PC-9 (cell line): ENCODE data around the gene C16orf90. TPM values are rescaled to one million over a fixed set of nuclear protein-coding genes. Genes with fewer than 3 reads are reported as not detected.

Experiments
- Bru-seq: library from RNA; stranded (reverse); fragments of 400-500 nt; gene quantifications from one replicate; lab custom pipeline; 2021; lab: Mats Ljungman, UMichigan
- BruChase-seq, 2 experiments: library from RNA; stranded (reverse); fragments of 400-500 nt; gene quantifications; one replicate each; lab custom pipeline; 2021; lab: Mats Ljungman, UMichigan
- BruUV-seq: library from RNA; stranded (reverse); fragments of 400-500 nt; replicated peaks from 2 replicates; lab custom pipeline; 2021; lab: Mats Ljungman, UMichigan
- CTCF ChIA-PET: fragments of 300-600 bp; sonication (Branson Sonifier 250); formaldehyde crosslinking; loops from one replicate; lab custom pipeline; 2022; ENCODE audit warnings: antibody characterized with exemption; lab: Charles Lee
- POLR2A ChIA-PET: fragments of 300-600 bp; sonication (Branson Sonifier 250); formaldehyde crosslinking; loops from one replicate; lab custom pipeline; 2022; ENCODE audit warnings: antibody characterized with exemption; ENCODE audit not compliant: unreplicated experiment; lab: Charles Lee
- DNase-seq, 2 experiments: peaks; one replicate each; pipeline versions ENCODE4 v3.0.0 to v3.0.0-alpha.2; 2015 to 2022; ENCODE audit warnings: mixed read lengths in 1 of 2
- H2AFZ ChIP-seq: fragments of 200-600 bp; sonication (generic); 2 replicates; pipeline ENCODE4 v1.8.1; 2017; ENCODE audit warnings: antibody characterized with exemption
- H3F3A ChIP-seq: fragments of 200-600 bp; sonication (generic); 2 replicates; pipeline ENCODE4 v1.8.1; 2017; ENCODE audit warnings: antibody characterized with exemption, mild to moderate bottlenecking, low read depth; ENCODE audit not compliant: insufficient read depth
- H3K27ac ChIP-seq: fragments of 200-600 bp; sonication (generic); 2 replicates; pipeline ENCODE4 v1.6.1; 2016; ENCODE audit warnings: mixed run types
- H3K27me3 ChIP-seq: fragments of 200-600 bp; sonication (generic); 2 replicates; pipeline ENCODE4 v1.6.1; 2016; ENCODE audit warnings: low read depth, mixed run types; ENCODE audit not compliant: insufficient read depth
- H3K36me3 ChIP-seq: fragments of 200-600 bp; sonication (generic); 2 replicates; pipeline ENCODE4 v1.6.1; 2016; ENCODE audit warnings: low read depth, mixed run types
- H3K4me1 ChIP-seq: fragments of 200-600 bp; sonication (generic); replicated peaks from 2 replicates; pipeline ENCODE4 v1.6.1; 2016; ENCODE audit warnings: mixed run types; ENCODE audit not compliant: insufficient read depth
- H3K4me2 ChIP-seq: fragments of 200-600 bp; sonication (generic); 2 replicates; pipeline ENCODE4 v1.6.1; 2017; ENCODE audit warnings: mixed run types
- H3K4me3 ChIP-seq: fragments of 200-600 bp; sonication (generic); 2 replicates; pipeline ENCODE4 v1.6.1; 2016; ENCODE audit warnings: mixed run types
- H3K79me2 ChIP-seq: fragments of 200-600 bp; sonication (generic); 2 replicates; pipeline ENCODE4 v1.6.1; 2017; ENCODE audit warnings: low read depth, mixed run types
- H3K9me2 ChIP-seq: fragments of 200-600 bp; sonication (generic); 2 replicates; pipeline ENCODE4 v1.8.1; 2017; ENCODE audit warnings: mild to moderate bottlenecking; ENCODE audit not compliant: insufficient read depth
- H3K9me3 ChIP-seq: fragments of 200-600 bp; sonication (generic); 2 replicates; pipeline ENCODE4 v1.8.1; 2016; ENCODE audit warnings: low read depth; ENCODE audit not compliant: insufficient read depth
- H4K20me1 ChIP-seq: fragments of 200-600 bp; sonication (generic); 2 replicates; pipeline ENCODE4 v1.8.1; 2017; ENCODE audit not compliant: insufficient read depth
- EZH2 ChIP-seq: fragments of 200-600 bp; sonication (generic); IDR thresholded peaks from 2 replicates; pipeline ENCODE4 v1.8.0; 2017; ENCODE audit warnings: antibody characterized with exemption, low read depth
- intact Hi-C: fragments of 100-400 bp; cut with micrococcal nuclease; formaldehyde crosslinking; loops from one replicate; pipeline ENCODE4 v1.10.0; 2022; ENCODE audit not compliant: unreplicated experiment
- long read RNA-seq: library from polyadenylated mRNA; stranded (forward); transcript quantifications from one replicate; pipeline ENCODE4 v2.0.0, GENCODE V29; 2022
- total RNA-seq: library from RNA; stranded (reverse); gene quantifications from 2 replicates; pipeline ENCODE4 v1.2.3, GENCODE V29; 2021
- TF ChIP-seq, protein P1 (sequence below): fragments of 200-600 bp; sonication (generic); conservative IDR thresholded peaks from 2 replicates; pipeline ENCODE4 v1.6.1; 2017; ENCODE audit warnings: mixed run types, antibody characterized with exemption, mild to moderate bottlenecking, moderate library complexity

C16orf90 gene, protein sequence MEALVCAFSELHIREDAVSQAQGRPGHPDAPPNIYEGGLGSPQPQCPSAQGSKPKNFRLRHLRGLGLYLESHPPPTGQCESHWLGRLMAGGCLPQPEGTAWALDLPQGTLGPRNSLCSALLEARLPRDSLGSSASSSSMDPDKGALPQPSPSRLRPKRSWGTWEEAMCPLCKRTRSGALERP
- total RNA-seq (not detected in 2 replicates), Bru-seq, nascent RNA (not detected), BruChase-seq, experiment 1, labeled RNA remaining after a 2-hour chase (not detected), BruChase-seq, experiment 2, labeled RNA remaining after a 6-hour chase (not detected)
- long read RNA-seq = 0 reads

DNA sequence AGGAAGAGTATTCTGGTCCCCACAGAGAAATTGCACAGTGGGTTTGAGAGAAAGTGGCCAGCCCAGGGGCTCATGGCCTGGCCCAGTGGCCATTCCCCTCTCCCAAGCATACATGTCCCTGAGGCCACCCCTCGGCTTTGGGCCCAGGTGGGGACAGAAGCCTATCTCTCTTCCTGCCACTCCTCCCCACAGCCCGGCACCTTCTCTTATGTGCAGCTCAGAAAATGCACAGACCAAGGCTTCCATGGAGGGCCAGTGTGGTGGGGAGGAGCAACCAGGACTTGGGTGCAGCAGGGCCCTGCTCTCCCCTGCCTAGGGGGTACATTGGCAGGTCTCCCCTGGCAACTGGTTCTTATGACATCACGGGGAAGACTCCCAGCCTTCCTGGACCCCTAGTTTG, at the start of gene C16orf90:
Gene C16orf90 (minus strand): TSS at position 314 of the 400 bp plus-strand sequence. CDS start 68 bp downstream, at position 246.
- H3K79me2 ChIP-seq = no peaks in the 10 kb centered on the region
- intact Hi-C loops = no loop called here
- no peaks in the 10 kb centered on the region for H3K4me1 ChIP-seq
- no peaks in the 10 kb centered on the region for H3K36me3 ChIP-seq
- H3K9me2 ChIP-seq = no peaks in the 10 kb centered on the region
- H3F3A ChIP-seq = peaks cover 3% of the 10 kb centered on the region; the same call in 1 of the 2 replicates
- TF ChIP-seq, protein P1, sequence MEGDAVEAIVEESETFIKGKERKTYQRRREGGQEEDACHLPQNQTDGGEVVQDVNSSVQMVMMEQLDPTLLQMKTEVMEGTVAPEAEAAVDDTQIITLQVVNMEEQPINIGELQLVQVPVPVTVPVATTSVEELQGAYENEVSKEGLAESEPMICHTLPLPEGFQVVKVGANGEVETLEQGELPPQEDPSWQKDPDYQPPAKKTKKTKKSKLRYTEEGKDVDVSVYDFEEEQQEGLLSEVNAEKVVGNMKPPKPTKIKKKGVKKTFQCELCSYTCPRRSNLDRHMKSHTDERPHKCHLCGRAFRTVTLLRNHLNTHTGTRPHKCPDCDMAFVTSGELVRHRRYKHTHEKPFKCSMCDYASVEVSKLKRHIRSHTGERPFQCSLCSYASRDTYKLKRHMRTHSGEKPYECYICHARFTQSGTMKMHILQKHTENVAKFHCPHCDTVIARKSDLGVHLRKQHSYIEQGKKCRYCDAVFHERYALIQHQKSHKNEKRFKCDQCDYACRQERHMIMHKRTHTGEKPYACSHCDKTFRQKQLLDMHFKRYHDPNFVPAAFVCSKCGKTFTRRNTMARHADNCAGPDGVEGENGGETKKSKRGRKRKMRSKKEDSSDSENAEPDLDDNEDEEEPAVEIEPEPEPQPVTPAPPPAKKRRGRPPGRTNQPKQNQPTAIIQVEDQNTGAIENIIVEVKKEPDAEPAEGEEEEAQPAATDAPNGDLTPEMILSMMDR = no peak
- no peak for TF ChIP-seq EZH2
- ChIA-PET POLR2A (no interaction called here), CTCF (no interaction called here)
- no peak within 1 kb of the TSS for H2AFZ ChIP-seq
- no TSS peak for BruUV-seq
- DNase-seq = no peak
- no peak within 1 kb of the TSS for H3K4me2 ChIP-seq
- no peaks in the 10 kb centered on the region for H3K9me3 ChIP-seq
- H4K20me1 ChIP-seq = no peaks in the 10 kb centered on the region
- no peak within 1 kb of the TSS for H3K4me3 ChIP-seq
- H3K27ac ChIP-seq = no peak within 1 kb of the TSS
- no peaks in the 10 kb centered on the region for H3K27me3 ChIP-seq

DNA sequence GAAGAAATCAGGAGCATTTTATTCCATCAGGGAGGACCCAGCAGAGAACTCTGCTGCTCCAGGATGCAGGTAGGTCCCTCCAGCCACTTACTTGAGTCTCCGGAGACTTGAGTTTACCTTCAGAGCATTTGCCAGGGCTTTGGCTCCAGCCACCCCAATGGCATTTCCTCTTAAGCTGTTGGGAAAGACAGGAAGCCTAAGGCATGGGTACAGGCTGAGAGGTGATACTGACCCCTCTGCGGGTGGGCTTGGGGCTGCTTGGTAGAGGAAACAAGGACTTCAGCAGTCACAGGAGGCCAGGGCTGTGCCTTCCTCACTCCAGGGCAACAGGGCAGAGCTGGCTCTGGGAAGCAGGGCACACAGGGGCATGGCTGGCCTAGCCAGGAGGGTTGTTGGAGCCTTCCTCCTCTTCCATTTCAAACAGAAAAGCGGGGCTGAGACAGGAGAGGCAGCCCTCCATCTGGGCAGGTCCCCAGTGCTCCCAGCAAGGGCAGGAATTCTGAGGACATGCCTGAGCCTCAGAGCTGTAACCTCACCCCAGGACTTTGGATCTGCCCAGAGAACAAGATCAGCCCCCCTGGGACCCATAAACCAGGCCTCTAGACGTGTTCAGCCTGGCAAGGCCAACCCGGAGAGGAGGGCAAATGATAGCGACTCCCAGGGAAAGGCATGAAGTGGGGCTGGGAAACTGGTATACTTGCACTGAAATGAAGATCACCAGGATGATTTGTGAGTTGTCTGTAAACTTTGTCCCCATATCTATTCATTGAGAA, 47.5 kb upstream of the C16orf90 start:
- H3K9me2 ChIP-seq = no peaks in the 10 kb centered on the region
- H3K4me1 ChIP-seq = no peaks in the 10 kb centered on the region
- CTCF ChIA-PET = interaction anchor here (0.6 kb wide), 1 partner anchor 115 kb away, joined by 4 read pairs; no protein-coding TSS in a partner anchor
- H3K4me3 ChIP-seq = no peak overlapping the region
- H4K20me1 ChIP-seq = no peaks in the 10 kb centered on the region
- no peak overlapping the region for H3K27ac ChIP-seq
- POLR2A ChIA-PET = interaction anchor here (0.6 kb wide), 1 partner anchor 157 kb away, joined by 9 read pairs; no protein-coding TSS in a partner anchor
- no peaks in the 10 kb centered on the region for H3K9me3 ChIP-seq
- DNase-seq = no peak
- no peak overlapping the region for H2AFZ ChIP-seq
- intact Hi-C loops = no loop called here
- no peaks in the 10 kb centered on the region; the same call in 1 of the 2 replicates for H3K27me3 ChIP-seq
- no peak overlapping the region for H3K4me2 ChIP-seq
- no peak for TF ChIP-seq EZH2
- TF ChIP-seq, protein P1 = no peak
- no peaks in the 10 kb centered on the region for H3F3A ChIP-seq
- BruUV-seq = no TSS peak
- no peaks in the 10 kb centered on the region for H3K36me3 ChIP-seq
- no peaks in the 10 kb centered on the region for H3K79me2 ChIP-seq

DNA sequence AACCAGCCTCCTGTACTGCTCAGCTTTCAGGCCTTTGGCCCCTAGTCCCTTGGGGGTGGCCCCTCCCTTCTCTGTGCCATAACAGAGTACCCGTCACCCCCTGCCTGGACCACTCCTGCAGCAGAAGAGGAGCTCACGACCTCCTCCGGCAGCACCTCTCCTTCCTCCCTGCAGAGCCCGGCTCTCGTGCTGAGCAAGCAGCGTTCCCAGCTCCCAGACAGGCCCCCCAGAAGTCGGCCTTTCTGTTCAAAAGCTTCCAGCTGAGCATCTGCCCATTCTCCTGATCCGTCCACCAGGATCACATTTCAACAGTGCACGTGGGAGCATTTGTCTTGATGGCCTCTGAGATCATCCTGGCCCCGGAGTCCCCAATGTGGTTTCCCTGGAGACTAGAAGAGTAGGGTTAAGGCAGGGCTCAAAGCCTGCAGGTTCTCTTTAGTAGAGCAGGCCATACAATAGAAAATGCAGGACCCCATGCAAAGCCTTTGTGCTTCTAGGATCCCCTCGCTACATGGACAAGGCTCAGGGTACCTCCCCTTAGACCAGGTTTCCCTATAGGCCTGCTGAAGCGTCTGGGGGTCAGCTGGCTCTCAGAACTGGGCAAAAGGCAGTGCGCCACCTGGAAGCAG, 46.4 kb upstream of the C16orf90 start:
- no peaks in the 10 kb centered on the region for H3K27me3 ChIP-seq
- CTCF ChIA-PET = no interaction called here
- no TSS peak for BruUV-seq
- H3K9me2 ChIP-seq = no peaks in the 10 kb centered on the region
- no peak for TF ChIP-seq EZH2
- TF ChIP-seq, protein P1 = no peak
- H4K20me1 ChIP-seq = no peaks in the 10 kb centered on the region
- intact Hi-C loops = no loop called here
- no peak overlapping the region for H3K27ac ChIP-seq
- POLR2A ChIA-PET = no interaction called here
- no peaks in the 10 kb centered on the region for H3K79me2 ChIP-seq
- no peak overlapping the region for H2AFZ ChIP-seq
- H3K4me1 ChIP-seq = no peaks in the 10 kb centered on the region
- DNase-seq = no peak
- H3K9me3 ChIP-seq = no peaks in the 10 kb centered on the region
- no peak overlapping the region for H3K4me2 ChIP-seq
- no peaks in the 10 kb centered on the region for H3F3A ChIP-seq
- no peak overlapping the region for H3K4me3 ChIP-seq
- no peaks in the 10 kb centered on the region for H3K36me3 ChIP-seq
